ENCODE data around the gene TTBK2.
"Not testable (repeated sequence)": the region's sequence is repeated elsewhere in the genome, so short reads cannot be mapped to it uniquely, and the experiment has no call there.

Gene TTBK2

DNA sequence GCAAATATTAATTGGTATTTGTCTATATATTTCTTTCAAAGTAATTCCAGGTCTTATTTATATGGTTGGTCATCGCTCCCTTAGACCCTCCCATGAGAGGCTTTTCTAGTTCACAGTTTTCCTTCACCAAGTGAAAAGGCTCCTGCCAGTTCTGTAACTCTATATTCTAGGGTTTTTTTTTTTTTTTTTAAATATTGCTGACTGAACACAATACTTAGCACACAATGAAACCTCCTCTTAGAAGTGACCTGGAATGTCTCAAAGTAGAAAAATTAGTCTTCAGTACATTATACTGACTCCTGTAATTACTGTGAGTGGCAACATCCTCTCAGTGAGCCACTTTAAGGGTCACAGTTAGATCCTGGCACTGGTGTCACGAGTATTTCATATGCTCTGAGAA lies 135.0 kb downstream of the TTBK2 start:
- in situ Hi-C loops (cut with HindIII; ENCODE audit: low pct_ligation_motif_present, low pct_unique_long_range_greater_than_20kb, low sequenced_read_pairs): no loop called here

DNA sequence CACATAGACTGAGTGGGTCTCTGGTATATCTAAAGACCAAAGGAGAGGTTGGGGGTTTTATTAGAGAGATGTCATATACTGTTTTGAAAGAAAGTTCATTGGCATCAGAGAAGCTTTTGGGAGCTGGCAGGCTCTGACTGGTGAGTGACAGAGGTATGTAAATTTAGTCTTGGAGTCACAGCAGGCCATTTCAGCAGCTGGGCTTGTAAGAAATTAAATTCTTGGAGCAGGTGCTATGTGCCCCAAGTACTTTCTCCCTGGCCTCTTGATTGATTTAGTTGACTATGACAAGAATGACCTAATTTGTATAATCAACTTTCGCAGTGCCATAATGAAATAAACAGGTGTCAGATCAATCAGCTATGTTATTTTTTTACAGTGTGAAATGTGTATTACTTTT lies 135.9 kb downstream of the TTBK2 start:
- in situ Hi-C loops (cut with HindIII; ENCODE audit: low pct_ligation_motif_present, low pct_unique_long_range_greater_than_20kb, low sequenced_read_pairs): no loop called here
- DNase-seq: no peak

More for the DNA sequence above, 135.0 kb downstream of the TTBK2 start:
- no peak for DNase-seq

- in situ Hi-C loops (cut with HindIII; ENCODE audit: low pct_ligation_motif_present, low pct_unique_long_range_greater_than_20kb, low sequenced_read_pairs): no loop called here
- DNase-seq: no peak
These were observed 137.9 kb downstream of the TTBK2 start for GRCh38 chr15:42782716-42783115.

DNA sequence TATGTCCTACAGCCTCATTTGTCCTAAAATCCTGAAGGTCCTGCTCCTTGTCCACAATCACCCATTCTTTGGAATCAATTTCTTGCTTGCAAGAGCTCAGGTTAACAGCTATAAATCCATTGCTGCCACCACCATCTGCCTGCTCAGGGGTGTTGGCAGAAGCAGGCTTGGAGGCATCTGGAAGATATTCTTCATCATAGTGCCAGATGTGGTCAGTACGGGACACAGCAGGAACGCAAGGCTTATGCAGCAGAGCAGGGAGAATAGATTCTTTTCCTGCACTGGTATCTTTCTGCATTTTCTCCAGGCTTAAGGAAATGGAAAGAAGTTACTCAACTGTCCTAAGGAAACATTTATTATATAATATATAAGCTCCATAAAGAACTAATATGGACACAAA lies 145.2 kb downstream of the TTBK2 start:
- DNase-seq: no peak
- in situ Hi-C loops (cut with HindIII; ENCODE audit: low pct_ligation_motif_present, low pct_unique_long_range_greater_than_20kb, low sequenced_read_pairs): no loop called here

DNA sequence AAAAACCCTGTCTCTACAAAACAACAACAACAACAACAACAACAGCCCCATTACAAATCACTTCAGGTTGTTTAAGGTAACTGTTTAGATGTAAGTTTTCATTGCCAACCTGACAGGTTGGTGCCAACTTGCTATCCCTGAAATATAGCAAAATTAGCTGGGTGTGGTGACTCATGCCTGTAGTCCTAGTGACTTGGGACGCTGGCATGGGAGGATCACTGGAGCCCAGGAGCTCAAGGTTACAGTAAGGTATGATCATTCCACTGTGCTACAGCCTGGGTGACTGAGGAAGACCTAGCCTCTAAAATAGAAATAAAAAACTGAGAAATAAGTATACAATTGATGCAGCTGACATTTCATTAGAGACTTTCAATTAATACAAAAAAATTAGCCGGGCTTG lies 147.7 kb downstream of the TTBK2 start:
- no peak for DNase-seq
- in situ Hi-C loops (cut with HindIII; ENCODE audit: low pct_ligation_motif_present, low pct_unique_long_range_greater_than_20kb, low sequenced_read_pairs): no loop called here

GRCh38 chr15:42772144-42772543 lies 148.4 kb downstream of the TTBK2 start:
- in situ Hi-C loops (cut with HindIII; ENCODE audit: low pct_ligation_motif_present, low pct_unique_long_range_greater_than_20kb, low sequenced_read_pairs): no loop called here
- DNase-seq: no peak

DNA sequence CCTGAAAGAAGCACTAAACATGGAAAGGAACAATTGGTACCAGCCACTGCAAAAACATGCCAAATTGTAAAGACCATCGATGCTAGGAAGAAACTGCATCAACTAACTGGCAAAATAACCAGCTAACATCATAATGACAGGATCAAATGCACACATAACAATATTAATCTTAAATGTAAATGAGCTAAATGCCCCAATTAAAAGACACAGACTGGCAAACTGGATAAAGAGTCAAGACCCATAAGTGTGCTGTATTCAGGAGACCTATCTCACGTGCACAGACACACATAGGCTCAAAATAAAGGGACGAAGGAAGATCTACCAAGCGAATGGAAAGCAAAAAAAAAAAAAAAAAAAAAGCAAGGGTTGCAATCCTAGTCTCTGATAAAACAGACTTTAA lies 154.5 kb downstream of the TTBK2 start:
- DNase-seq; in situ Hi-C loops (cut with HindIII; ENCODE audit: low pct_ligation_motif_present, low pct_unique_long_range_greater_than_20kb, low sequenced_read_pairs): not testable (repeated sequence)

DNA sequence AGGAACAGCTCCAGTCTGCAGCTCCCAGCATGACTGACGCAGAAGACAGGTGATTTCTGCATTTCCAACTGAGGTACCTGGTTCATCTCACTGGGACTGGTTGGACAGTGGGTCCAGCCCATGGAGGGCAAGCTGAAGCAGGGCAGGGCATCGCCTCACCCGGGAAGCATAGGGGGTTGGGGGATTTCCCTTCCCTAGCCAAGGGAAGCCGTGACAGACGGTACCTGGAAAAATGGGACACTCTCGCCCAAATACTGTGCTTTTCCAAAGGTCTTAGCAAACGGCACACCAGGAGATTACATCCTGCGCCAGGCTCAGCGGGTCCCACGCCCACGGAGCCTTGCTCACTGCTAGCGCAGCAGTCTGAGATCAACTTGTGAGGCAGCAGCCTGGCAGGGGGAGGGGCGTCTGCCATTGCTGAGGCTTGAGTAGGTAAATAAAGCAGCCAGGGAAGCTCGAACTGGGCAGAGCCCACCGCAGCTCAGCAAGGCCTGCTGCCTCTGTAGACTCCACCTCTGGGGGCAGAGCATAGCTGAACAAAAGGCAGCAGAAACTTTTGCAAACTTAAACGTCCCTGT lies 156.3 kb downstream of the TTBK2 start:
- DNase-seq; in situ Hi-C loops (cut with HindIII; ENCODE audit: low pct_ligation_motif_present, low pct_unique_long_range_greater_than_20kb, low sequenced_read_pairs): not testable (repeated sequence)

- DNase-seq; in situ Hi-C loops (cut with HindIII; ENCODE audit: low pct_ligation_motif_present, low pct_unique_long_range_greater_than_20kb, low sequenced_read_pairs): not testable (repeated sequence)
These were observed 158.8 kb downstream of the TTBK2 start for GRCh38 chr15:42761813-42762212.

DNA sequence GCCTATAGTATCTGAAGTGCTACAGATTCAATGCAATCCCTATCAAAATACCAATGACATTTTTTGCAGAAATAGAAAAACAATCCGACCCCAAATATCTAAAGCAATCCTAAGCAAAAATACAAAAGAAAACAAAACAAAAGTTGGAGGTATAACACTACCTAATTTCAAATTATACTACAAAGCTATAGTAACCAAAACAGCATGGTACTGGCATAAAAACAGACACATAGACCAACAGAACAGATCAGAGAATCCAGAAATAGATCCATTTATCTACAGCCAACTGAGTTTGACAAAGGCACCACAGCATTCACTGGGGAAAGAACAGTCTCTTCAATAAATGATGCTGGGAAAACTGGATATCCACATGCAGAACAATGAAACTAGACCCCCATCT lies 159.8 kb downstream of the TTBK2 start:
- in situ Hi-C loops (cut with HindIII; ENCODE audit: low pct_ligation_motif_present, low pct_unique_long_range_greater_than_20kb, low sequenced_read_pairs): no loop called here
- no peak for DNase-seq

- in situ Hi-C loops (cut with HindIII; ENCODE audit: low pct_ligation_motif_present, low pct_unique_long_range_greater_than_20kb, low sequenced_read_pairs): no loop called here
- DNase-seq: no peak
These were observed 161.5 kb downstream of the TTBK2 start for GRCh38 chr15:42759093-42759492.

DNA sequence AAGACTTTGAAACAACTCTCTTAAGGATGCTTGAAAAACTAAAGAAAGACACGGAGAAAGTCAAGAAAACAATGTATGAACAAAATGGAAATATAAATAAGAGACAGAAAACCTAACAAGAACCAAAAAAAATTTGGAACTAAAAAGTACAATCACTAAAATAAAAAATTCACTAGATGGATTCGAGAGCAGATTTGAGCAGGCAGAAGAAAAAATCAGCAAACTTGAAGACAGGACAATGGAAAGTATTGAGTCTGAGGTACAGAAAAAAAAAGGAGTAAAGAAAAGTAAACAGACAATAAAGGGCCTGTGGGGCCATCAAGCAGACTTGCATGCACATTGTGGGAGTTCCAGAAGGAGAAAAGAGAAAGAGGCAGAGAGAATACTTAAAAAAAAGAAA lies 170.3 kb downstream of the TTBK2 start:
- DNase-seq: no peak
- in situ Hi-C loops (cut with HindIII; ENCODE audit: low pct_ligation_motif_present, low pct_unique_long_range_greater_than_20kb, low sequenced_read_pairs): no loop called here

DNA sequence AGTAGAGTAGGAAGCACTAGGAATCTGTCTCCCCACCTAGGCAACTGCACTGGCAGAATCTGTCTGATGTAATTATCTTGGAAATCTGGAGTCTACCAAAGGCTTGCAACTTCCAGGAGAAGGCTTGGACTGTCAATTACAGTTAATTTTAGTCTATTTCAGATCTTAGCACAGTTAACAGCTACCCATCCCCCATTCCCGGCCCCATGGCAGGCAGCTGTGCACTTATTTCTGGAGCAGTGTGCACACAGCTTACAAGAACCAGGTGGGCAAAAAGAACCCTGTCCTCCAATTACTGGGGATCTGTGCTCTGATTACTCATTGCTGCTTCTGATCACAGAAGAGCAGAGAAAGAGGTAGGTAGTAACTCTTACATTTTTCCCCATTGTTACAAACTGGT lies 171.3 kb downstream of the TTBK2 start:
- no peak for DNase-seq
- in situ Hi-C loops (cut with HindIII; ENCODE audit: low pct_ligation_motif_present, low pct_unique_long_range_greater_than_20kb, low sequenced_read_pairs): no loop called here

GRCh38 chr15:42744195-42744594 lies 176.4 kb downstream of the TTBK2 start:
- in situ Hi-C loops (cut with HindIII; ENCODE audit: low pct_ligation_motif_present, low pct_unique_long_range_greater_than_20kb, low sequenced_read_pairs): no loop called here
- no peak for DNase-seq

DNA sequence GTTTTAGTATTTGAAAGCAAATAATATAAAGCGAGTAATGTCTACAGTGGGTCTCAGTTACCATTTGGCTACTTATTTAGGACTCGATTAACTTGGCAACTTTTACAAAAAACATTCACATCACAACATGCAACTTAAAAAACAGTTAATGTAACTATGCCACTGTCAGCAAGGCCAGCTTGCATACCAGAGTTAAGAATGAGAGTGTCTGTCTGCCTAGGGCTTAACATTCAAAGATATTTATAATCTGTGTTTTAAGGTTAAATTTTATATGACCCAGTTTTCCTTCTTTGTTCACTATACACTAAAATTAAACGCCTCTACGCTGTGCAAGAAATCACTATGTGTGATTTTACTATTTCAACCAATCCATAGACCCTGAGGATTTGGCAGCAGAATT lies 178.4 kb downstream of the TTBK2 start:
- in situ Hi-C loops (cut with HindIII; ENCODE audit: low pct_ligation_motif_present, low pct_unique_long_range_greater_than_20kb, low sequenced_read_pairs): no loop called here
- DNase-seq: no peak

- in situ Hi-C loops (cut with HindIII; ENCODE audit: low pct_ligation_motif_present, low pct_unique_long_range_greater_than_20kb, low sequenced_read_pairs): no loop called here
These were observed 178.9 kb downstream of the TTBK2 start for GRCh38 chr15:42741710-42742109.

GRCh38 chr15:42737529-42738328 lies 182.8 kb downstream of the TTBK2 start:
- DNase-seq: no peak
- in situ Hi-C loops (cut with HindIII; ENCODE audit: low pct_ligation_motif_present, low pct_unique_long_range_greater_than_20kb, low sequenced_read_pairs): no loop called here

More at GRCh38 chr15:42741710-42742109, 178.9 kb downstream of the TTBK2 start:
- no peak for DNase-seq

DNA sequence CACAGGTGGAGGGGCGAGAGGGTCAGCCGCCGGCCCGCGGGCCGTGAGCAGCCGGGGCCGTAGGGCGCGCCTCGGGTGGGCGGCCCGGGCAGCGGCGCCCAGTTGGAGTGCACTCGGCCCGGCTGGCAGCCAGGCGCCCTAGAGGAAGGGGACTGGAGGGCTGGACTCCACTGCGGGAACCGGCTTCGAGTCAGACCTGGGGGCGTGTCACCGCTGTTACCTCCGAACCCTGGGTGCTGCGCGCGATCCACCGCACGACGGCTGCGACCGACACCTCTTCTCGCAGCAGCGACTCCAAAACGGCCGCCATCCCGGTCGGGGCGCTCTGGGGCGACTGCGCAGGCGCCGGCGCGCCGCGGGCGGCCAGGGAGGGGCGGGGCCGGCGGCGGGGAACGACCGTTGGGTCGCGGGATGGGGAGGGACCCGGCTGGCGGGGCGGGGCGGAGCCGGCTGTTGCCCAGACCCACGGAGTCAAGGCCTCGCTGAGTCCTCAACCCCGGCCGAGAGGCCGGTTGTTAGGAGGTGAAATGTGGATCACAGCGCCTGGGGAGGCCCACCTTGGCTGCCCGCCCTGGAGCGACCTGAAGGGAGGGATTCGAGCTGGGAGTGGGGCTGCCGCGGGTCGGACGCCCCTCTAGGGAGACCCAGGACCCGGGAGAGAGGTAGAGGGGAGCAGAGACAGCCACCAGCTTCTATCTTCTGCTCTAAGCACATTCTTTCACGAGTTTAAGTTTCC lies 183.6 kb downstream of the TTBK2 start, which contains the start of gene CDAN1:
Gene CDAN1, minus strand, starts transcription at position 336 of the 736 bp plus-strand sequence. Its CDS starts 26 bp downstream, at position 310.
- in situ Hi-C loops (cut with HindIII; ENCODE audit: low pct_ligation_motif_present, low pct_unique_long_range_greater_than_20kb, low sequenced_read_pairs): no loop called here

GRCh38 chr15:42736178-42736792 lies 184.3 kb downstream of the TTBK2 start:
- DNase-seq: peak; percentile 13
- in situ Hi-C loops (cut with HindIII; ENCODE audit: low pct_ligation_motif_present, low pct_unique_long_range_greater_than_20kb, low sequenced_read_pairs): no loop called here

More for the DNA sequence above, 183.6 kb downstream of the TTBK2 start, which contains the start of gene CDAN1:
- DNase-seq: peak; percentile 84

Data from ACHN (cell line).